Transverse colon (tissue), 4 donors: ENCODE data around the gene TRIM65.

ENCODE experiments used
- EP300 ChIP-seq: sonication (generic); formaldehyde crosslinking; IDR thresholded peaks from one replicate; pipeline ENCODE4 v1.6.1; 2017; ENCODE audit warnings: antibody characterized with exemption, low read depth
- POLR2A ChIP-seq: fragments of 450-650 bp; IDR thresholded peaks from one replicate; pipeline ENCODE4 v1.6.1; 2016; ENCODE audit warnings: antibody characterized with exemption, mild to moderate bottlenecking, moderate library complexity
- POLR2AphosphoS5 ChIP-seq, 3 donors: sonication (generic); formaldehyde crosslinking; IDR thresholded peaks; one replicate each; pipeline ENCODE4 v1.6.1; 2016; ENCODE audit warnings: antibody characterized with exemption in 3 of 3
- TF ChIP-seq, protein P1 (sequence below), 5 experiments: fragments of 200-600 bp in 3 of 5; fragments of 450-650 bp in 2 of 5; sonication (generic) in 3 of 5; IDR thresholded peaks; 1 replicate in 2 of 5; 2 replicates in 3 of 5; pipeline ENCODE4 v1.5.1; 2016 to 2017; ENCODE audit warnings: antibody characterized with exemption in 5 of 5, inconsistent platforms in 3 of 5, mild to moderate bottlenecking in 2 of 5, moderate library complexity in 1 of 5

DNA sequence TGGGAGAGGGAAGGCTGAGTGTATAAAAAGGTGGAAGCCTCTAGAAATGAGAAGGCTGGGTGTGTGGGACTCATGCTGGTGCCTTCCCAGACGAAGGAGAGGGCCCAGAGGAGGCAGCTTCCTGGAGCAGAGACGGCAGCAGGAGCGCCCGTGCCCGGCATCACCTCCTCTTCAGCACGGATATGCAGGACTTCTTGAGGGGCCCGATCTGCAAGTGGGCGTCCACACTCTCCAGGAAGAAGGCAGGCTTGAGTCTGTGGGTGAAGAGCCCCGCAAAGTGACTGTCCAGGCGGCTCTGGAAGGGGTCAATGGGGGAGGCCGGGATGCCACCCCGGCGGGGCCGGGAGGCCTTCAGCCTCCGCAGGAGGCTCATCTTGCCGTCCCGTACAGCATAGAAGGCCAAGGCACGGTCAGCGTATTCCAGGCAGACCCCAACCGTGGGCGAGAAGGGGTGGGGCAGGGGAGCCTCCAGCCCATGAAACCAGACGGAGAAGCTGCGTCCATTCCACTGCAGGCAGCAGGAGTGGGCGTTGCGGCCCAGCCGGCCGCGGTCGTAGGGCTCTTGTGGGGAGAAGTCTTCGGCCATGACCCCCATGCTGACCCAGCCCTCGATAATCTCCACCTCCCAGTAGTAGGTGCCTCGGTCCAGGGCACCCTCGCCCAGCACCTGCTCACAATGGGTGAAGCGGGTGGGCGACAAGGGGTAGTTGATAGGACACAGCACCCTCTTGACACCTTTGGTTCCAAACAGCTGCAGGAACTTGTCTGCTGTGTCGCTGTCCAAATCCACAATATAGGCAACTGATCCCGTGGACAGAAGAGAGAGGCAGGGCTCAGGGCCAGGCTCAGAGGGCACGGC is 22.2 kb downstream of the TRIM65 start:
- TF ChIP-seq POLR2A = no peak
- TF ChIP-seq, protein P1, sequence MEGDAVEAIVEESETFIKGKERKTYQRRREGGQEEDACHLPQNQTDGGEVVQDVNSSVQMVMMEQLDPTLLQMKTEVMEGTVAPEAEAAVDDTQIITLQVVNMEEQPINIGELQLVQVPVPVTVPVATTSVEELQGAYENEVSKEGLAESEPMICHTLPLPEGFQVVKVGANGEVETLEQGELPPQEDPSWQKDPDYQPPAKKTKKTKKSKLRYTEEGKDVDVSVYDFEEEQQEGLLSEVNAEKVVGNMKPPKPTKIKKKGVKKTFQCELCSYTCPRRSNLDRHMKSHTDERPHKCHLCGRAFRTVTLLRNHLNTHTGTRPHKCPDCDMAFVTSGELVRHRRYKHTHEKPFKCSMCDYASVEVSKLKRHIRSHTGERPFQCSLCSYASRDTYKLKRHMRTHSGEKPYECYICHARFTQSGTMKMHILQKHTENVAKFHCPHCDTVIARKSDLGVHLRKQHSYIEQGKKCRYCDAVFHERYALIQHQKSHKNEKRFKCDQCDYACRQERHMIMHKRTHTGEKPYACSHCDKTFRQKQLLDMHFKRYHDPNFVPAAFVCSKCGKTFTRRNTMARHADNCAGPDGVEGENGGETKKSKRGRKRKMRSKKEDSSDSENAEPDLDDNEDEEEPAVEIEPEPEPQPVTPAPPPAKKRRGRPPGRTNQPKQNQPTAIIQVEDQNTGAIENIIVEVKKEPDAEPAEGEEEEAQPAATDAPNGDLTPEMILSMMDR (IDR thresholded peaks at IDR 0.05) = no peak
- TF ChIP-seq EP300 = no peak
- TF ChIP-seq POLR2AphosphoS5 (IDR thresholded peaks at IDR 0.05) = no peak
